ENCODE data around the gene TACC3.

DNA sequence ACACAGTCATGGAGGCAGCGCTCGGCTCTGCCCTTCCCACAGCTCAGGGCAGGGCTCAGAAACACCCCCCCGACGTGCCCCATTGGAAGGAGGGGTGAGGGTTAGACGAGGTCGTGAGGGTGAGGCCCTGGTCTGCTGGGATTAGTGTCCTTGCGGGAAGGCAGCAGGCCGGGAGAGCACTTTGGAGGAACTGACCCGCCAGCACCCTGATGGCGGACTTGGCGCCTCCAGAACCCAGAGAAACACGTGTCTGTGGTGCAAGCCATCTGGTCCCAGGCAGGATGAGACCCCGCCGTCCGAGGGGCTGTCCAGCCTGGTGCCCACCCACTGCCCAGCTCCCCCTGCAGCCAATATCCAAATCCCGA lies 26.3 kb downstream of the TACC3 start:
- TF ChIP-seq CTCF (IDR thresholded peaks at IDR 0.05), result no peak
- TF ChIP-seq POLR2AphosphoS5 (IDR thresholded peaks at IDR 0.05), result no peak
